Fibroblast of the aortic adventitia (primary cell): ENCODE data around the gene ADAMTSL1. TPM values are rescaled to one million over a fixed set of nuclear protein-coding genes. Genes with fewer than 3 reads are reported as not detected.
A peak's percentile ranks its signal among the peaks of the same experiment; 100 is the strongest.

ENCODE experiments used
- DNase-seq: peaks from one replicate; pipeline ENCODE4 v3.0.0-alpha.2; 2010; ENCODE audit warnings: low read depth
- H3K4me3 ChIP-seq: 2 replicates; pipeline ENCODE4 v1.5.1; 2011; ENCODE audit warnings: low read depth, mild to moderate bottlenecking, control low read depth, low read length, moderate library complexity
- CTCF ChIP-seq: IDR thresholded peaks from 2 replicates; pipeline ENCODE4 v1.5.1; 2011; ENCODE audit warnings: mild to moderate bottlenecking, low read length, control low read depth, inconsistent platforms; ENCODE audit not compliant: insufficient read depth
- total RNA-seq: library from RNA; depleted of rRNA; stranded (reverse); fragments of >200 nt; gene quantifications from 2 replicates; pipeline ENCODE4 v1.2.3, GENCODE V29; 2012; ENCODE audit warnings: low replicate concordance

Gene ADAMTSL1
- total RNA-seq, 1 donor, result 179 TPM

GRCh38 chr9:18805386-18805785 is 331.4 kb downstream of the ADAMTSL1 start:
- DNase-seq, result no peak

GRCh38 chr9:18806232-18807080 is 332.5 kb downstream of the ADAMTSL1 start:
- no peak overlapping the region for H3K4me3 ChIP-seq
- no peak for TF ChIP-seq CTCF
- no peak for DNase-seq

More at GRCh38 chr9:18805386-18805785, 331.4 kb downstream of the ADAMTSL1 start:
- TF ChIP-seq CTCF, result no peak
- no peak overlapping the region for H3K4me3 ChIP-seq

GRCh38 chr9:18810581-18810980 is 336.6 kb downstream of the ADAMTSL1 start:
- no peak for DNase-seq
- no peak for TF ChIP-seq CTCF
- H3K4me3 ChIP-seq, result no peak overlapping the region

GRCh38 chr9:18811171-18811570 is 337.2 kb downstream of the ADAMTSL1 start:
- no peak for TF ChIP-seq CTCF
- no peak for DNase-seq

GRCh38 chr9:18819418-18819817 is 345.5 kb downstream of the ADAMTSL1 start:
- DNase-seq, result no peak
- H3K4me3 ChIP-seq, result no peak overlapping the region
- no peak for TF ChIP-seq CTCF

More at GRCh38 chr9:18811171-18811570, 337.2 kb downstream of the ADAMTSL1 start:
- H3K4me3 ChIP-seq, result no peak overlapping the region

GRCh38 chr9:18820566-18821095 is 346.7 kb downstream of the ADAMTSL1 start:
- TF ChIP-seq CTCF, result no peak
- no peak for DNase-seq
- H3K4me3 ChIP-seq, result no peak overlapping the region

GRCh38 chr9:18821788-18822187 is 347.8 kb downstream of the ADAMTSL1 start:
- H3K4me3 ChIP-seq, result no peak overlapping the region
- TF ChIP-seq CTCF, result no peak
- DNase-seq, result peak; percentile 28
